ENCODE results near the gene RTN1. TPM values are rescaled to one million over a fixed set of nuclear protein-coding genes. Genes with fewer than 3 reads are reported as not detected.

The RTN1 gene
- total and polyA plus RNA-seq, 2 of the 8 experiments (the other 6 are each of a cell fraction or from before 2014, with no cell fraction given): 2.8 to 4.9 TPM

DNA sequence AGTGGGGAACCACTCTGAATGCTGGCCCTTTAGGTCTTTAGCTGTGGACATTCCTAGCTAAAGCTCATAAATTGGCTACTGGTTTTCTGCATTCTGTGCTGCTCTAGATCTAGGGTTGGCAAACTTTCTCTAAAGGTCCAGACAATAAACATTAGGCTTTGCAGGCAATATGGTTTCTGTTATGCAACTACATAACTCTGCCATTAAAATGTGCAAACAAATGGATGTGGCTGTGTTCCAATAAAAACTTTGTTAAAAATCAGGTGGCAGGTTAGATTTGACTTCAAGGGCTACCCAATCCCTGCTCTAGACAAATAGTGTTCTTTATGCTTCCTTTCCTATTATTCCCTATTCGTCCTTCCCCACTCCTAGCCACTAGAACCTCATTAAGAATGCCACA lies 42.6 kb upstream of the RTN1 start:
- FAIRE-seq: no peak
- no peak overlapping the region for H3K14ac ChIP-seq (ENCODE audit: insufficient read length)
- no peak overlapping the region for H2BK15ac ChIP-seq (ENCODE audit: low read length)
- H2AFZ ChIP-seq (ENCODE audit: low read length): no peak overlapping the region
- H2BK12ac ChIP-seq (ENCODE audit: low read depth, low read length): no peak overlapping the region
- no peak overlapping the region for H2AK5ac ChIP-seq (ENCODE audit: low read depth, low read length)
- H3K4me1 ChIP-seq (replicated peaks in 1 of 4; ENCODE audit: control insufficient read depth in 3 of 4, insufficient read depth in 4 of 4, low read length in 3 of 4): no peaks in the 10 kb centered on the region
- H3K27ac ChIP-seq (ENCODE audit: low read depth, low read length): no peak overlapping the region
- H4K91ac ChIP-seq (replicated peaks; ENCODE audit: insufficient read length, low read length): no peak overlapping the region
- no peak overlapping the region for H3K4me3 ChIP-seq (ENCODE audit: extremely low read depth in 1 of 4, insufficient read depth in 2 of 4, low read depth in 3 of 4, low read length in 4 of 4)
- no peak overlapping the region for H3K4me2 ChIP-seq (ENCODE audit: insufficient read depth in 1 of 2, low read depth in 2 of 2, low read length in 2 of 2)
- 71% methylated on average over 1 of the region's 1 CpG; no CpG with 5 or more reads in 1 of the 2 experiments for WGBS, 2 experiments (ENCODE audit: extremely low coverage in 1 of 2, insufficient coverage in 1 of 2, insufficient read length in 1 of 2, insufficient replicate concordance in 2 of 2, low coverage in 1 of 2, low lambda C conversion rate in 2 of 2, missing lambda C conversion rate in 1 of 2)
- H2BK20ac ChIP-seq (ENCODE audit: low read length): no peak overlapping the region
- no peaks in the 10 kb centered on the region for H3K36me3 ChIP-seq (ENCODE audit: control insufficient read depth in 2 of 4, insufficient read depth in 4 of 4, low read length in 3 of 4)
- H3K18ac ChIP-seq (ENCODE audit: extremely low read depth, low read length): no peak overlapping the region
- no peaks in the 10 kb centered on the region for H3K79me2 ChIP-seq (ENCODE audit: control insufficient read depth in 1 of 2, insufficient read depth in 2 of 2, low read length in 2 of 2)
- no peaks in the 10 kb centered on the region for H4K20me1 ChIP-seq (replicated peaks in 1 of 2; ENCODE audit: control insufficient read depth in 1 of 2, insufficient read depth in 2 of 2, low read length in 2 of 2)
- no peak overlapping the region for H3K56ac ChIP-seq (replicated peaks; ENCODE audit: insufficient read length, low read depth, low read length)
- H4K5ac ChIP-seq (ENCODE audit: insufficient read length, low read depth, low read length): no peak overlapping the region
- H4K8ac ChIP-seq (ENCODE audit: extremely low read depth, insufficient read depth, low read length): no peak overlapping the region
- H3K9me3 ChIP-seq (ENCODE audit: insufficient read depth in 2 of 2, low read depth in 1 of 2, low read length in 1 of 2): no peaks in the 10 kb centered on the region
- H2BK5ac ChIP-seq (ENCODE audit: low read depth, low read length): no peak overlapping the region
- no peak for DNase-seq (ENCODE audit: low read depth in 1 of 2, low spot score in 2 of 2)
- H3K23me2 ChIP-seq (ENCODE audit: low read depth, low read length): no peaks in the 10 kb centered on the region; the same call in 1 of the 2 replicates
- H2BK120ac ChIP-seq (replicated peaks; ENCODE audit: low read depth, low read length): no peak overlapping the region
- no peak overlapping the region for H3K4ac ChIP-seq (replicated peaks; ENCODE audit: insufficient read length, low read depth, low read length)
- H3K79me1 ChIP-seq (ENCODE audit: low read depth, low read length): no peaks in the 10 kb centered on the region
- H3K23ac ChIP-seq (ENCODE audit: insufficient read length): no peak overlapping the region
- ChIA-PET CTCF (ENCODE audit: partially characterized antibody) (interaction anchor here (0.7 to 2.3 kb wide), 3 partner anchors 132 to 694 kb away, joined by 3 to 9 read pairs (median 4); no protein-coding TSS in a partner anchor), POLR2A (ENCODE audit: partially characterized antibody) (no interaction called here)
- H3K9ac ChIP-seq (replicated peaks in 1 of 4; ENCODE audit: extremely low read depth in 1 of 4, low read depth in 3 of 4, low read length in 3 of 4): no peak overlapping the region
- H3K27me3 ChIP-seq (replicated peaks in 1 of 4; ENCODE audit: control insufficient read depth in 3 of 4, extremely low read depth in 1 of 4, insufficient read depth in 3 of 4, low read length in 3 of 4): no peaks in the 10 kb centered on the region
- TF ChIP-seq, protein P1, sequence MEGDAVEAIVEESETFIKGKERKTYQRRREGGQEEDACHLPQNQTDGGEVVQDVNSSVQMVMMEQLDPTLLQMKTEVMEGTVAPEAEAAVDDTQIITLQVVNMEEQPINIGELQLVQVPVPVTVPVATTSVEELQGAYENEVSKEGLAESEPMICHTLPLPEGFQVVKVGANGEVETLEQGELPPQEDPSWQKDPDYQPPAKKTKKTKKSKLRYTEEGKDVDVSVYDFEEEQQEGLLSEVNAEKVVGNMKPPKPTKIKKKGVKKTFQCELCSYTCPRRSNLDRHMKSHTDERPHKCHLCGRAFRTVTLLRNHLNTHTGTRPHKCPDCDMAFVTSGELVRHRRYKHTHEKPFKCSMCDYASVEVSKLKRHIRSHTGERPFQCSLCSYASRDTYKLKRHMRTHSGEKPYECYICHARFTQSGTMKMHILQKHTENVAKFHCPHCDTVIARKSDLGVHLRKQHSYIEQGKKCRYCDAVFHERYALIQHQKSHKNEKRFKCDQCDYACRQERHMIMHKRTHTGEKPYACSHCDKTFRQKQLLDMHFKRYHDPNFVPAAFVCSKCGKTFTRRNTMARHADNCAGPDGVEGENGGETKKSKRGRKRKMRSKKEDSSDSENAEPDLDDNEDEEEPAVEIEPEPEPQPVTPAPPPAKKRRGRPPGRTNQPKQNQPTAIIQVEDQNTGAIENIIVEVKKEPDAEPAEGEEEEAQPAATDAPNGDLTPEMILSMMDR (IDR thresholded peaks at IDR 0.05; ENCODE audit: control extremely low read depth in 1 of 3, insufficient read depth in 1 of 3, low read depth in 1 of 3, low read length in 3 of 3): no peak
- TF ChIP-seq CHD2 (IDR thresholded peaks at IDR 0.05; ENCODE audit: low read length): no peak
- no peak for TF ChIP-seq TAF7 (optimal IDR thresholded peaks at IDR 0.05; ENCODE audit: borderline replicate concordance, low read depth, low read length)
- no peak for TF ChIP-seq CHD1 (IDR thresholded peaks at IDR 0.05; ENCODE audit: low read depth, low read length)
- TF ChIP-seq NRF1 (IDR thresholded peaks at IDR 0.05; ENCODE audit: low read depth, low read length): no peak
- no peak for TF ChIP-seq GTF2F1 (IDR thresholded peaks at IDR 0.05; ENCODE audit: borderline replicate concordance, low read depth, low read length)
- no peak for TF ChIP-seq SIN3A (conservative IDR thresholded peaks at IDR 0.05 in 1 of 2, IDR thresholded peaks at IDR 0.05 in 1 of 2; ENCODE audit: low read depth in 1 of 2, low read length in 2 of 2)
- TF ChIP-seq SRF (IDR thresholded peaks at IDR 0.05; ENCODE audit: low read depth, low read length): no peak
- TF ChIP-seq TEAD4 (IDR thresholded peaks at IDR 0.05; ENCODE audit: low read depth, low read length): no peak
- TF ChIP-seq MAFK (IDR thresholded peaks at IDR 0.05; ENCODE audit: low read depth, low read length): no peak
- no peak for TF ChIP-seq EGR1 (IDR thresholded peaks at IDR 0.05; ENCODE audit: borderline replicate concordance, low read depth, low read length)
- no peak for TF ChIP-seq TAF1 (IDR thresholded peaks at IDR 0.05; ENCODE audit: low read depth, low read length)

All from H1 (cell line).